Progenitor cell of endocrine pancreas (in vitro differentiated cells): ENCODE results near the gene TRMT44. TPM values are rescaled to one million over a fixed set of nuclear protein-coding genes. Genes with fewer than 3 reads are reported as not detected.

Experiments used
- DNase-seq: peaks from one replicate; pipeline ENCODE4 v3.0.0; 2021; ENCODE audit warnings: low spot score; ENCODE audit not compliant: unreplicated experiment
- H3K27ac Mint-ChIP-seq: 2 replicates; pipeline ENCODE4 v1.8.0; 2021; ENCODE audit warnings: mild to moderate bottlenecking, moderate library complexity, mixed read lengths
- H3K27me3 Mint-ChIP-seq: 2 replicates; pipeline ENCODE4 v1.8.0; 2021; ENCODE audit warnings: mixed read lengths
- H3K36me3 Mint-ChIP-seq: 2 replicates; pipeline ENCODE4 v1.8.0; 2022; ENCODE audit warnings: mixed read lengths; ENCODE audit not compliant: insufficient read depth
- H3K4me1 Mint-ChIP-seq: 2 replicates; pipeline ENCODE4 v1.8.0; 2021; ENCODE audit warnings: low read depth, mixed read lengths
- H3K4me3 Mint-ChIP-seq: 2 replicates; pipeline ENCODE4 v1.8.0; 2021; ENCODE audit warnings: low read depth, mild to moderate bottlenecking, moderate library complexity, mixed read lengths
- H3K9me3 Mint-ChIP-seq: 2 replicates; pipeline ENCODE4 v1.8.0; 2021; ENCODE audit warnings: low read depth, mixed read lengths
- CTCF ChIP-seq: fragments of 200-600 bp; sonication (generic); IDR thresholded peaks from one replicate; pipeline ENCODE4 v1.5.0; 2021; ENCODE audit warnings: antibody characterized with exemption, mild to moderate bottlenecking; ENCODE audit not compliant: unreplicated experiment
- total RNA-seq: library from RNA; stranded (reverse); gene quantifications from 2 replicates; pipeline ENCODE4 v1.2.1, GENCODE V29; 2021

Gene TRMT44
- total RNA-seq, 1 donor from 2014 or later = 31.0 TPM

- Mint-ChIP-seq H3K27me3 (no peaks in the 10 kb centered on the region), H3K4me1 (peaks cover 17% of the 10 kb centered on the region), H3K9me3 (no peaks in the 10 kb centered on the region), H3K27ac (peak overlapping the region; percentile 95), H3K4me3 (peak overlapping the region; percentile 90), H3K36me3 (no peaks in the 10 kb centered on the region)
- TF ChIP-seq CTCF = peak; percentile 60
- peak; percentile 95 for DNase-seq
These were observed 12.1 kb upstream of the TRMT44 start for GRCh38 chr4:8428288-8429097.

GRCh38 chr4:8431553-8431952 is 9.0 kb upstream of the TRMT44 start:
- Mint-ChIP-seq H3K4me1 (peaks cover 17% of the 10 kb centered on the region), H3K36me3 (no peaks in the 10 kb centered on the region), H3K27ac (no peak overlapping the region), H3K9me3 (no peaks in the 10 kb centered on the region), H3K4me3 (no peak overlapping the region), H3K27me3 (no peaks in the 10 kb centered on the region)
- no peak for DNase-seq
- TF ChIP-seq CTCF = no peak

- Mint-ChIP-seq H3K4me3 (no peak overlapping the region), H3K9me3 (no peaks in the 10 kb centered on the region), H3K27ac (no peak overlapping the region), H3K27me3 (no peaks in the 10 kb centered on the region), H3K4me1 (peaks cover 21% of the 10 kb centered on the region), H3K36me3 (no peaks in the 10 kb centered on the region)
- no peak for DNase-seq
- no peak for TF ChIP-seq CTCF
These were observed 7.4 kb upstream of the TRMT44 start for GRCh38 chr4:8433136-8433535.

GRCh38 chr4:8434251-8435073 is 6.1 kb upstream of the TRMT44 start:
- Mint-ChIP-seq H3K9me3 (peaks cover 3% of the 10 kb centered on the region), H3K36me3 (peaks cover 2% of the 10 kb centered on the region), H3K27me3 (no peaks in the 10 kb centered on the region), H3K4me3 (no peak overlapping the region), H3K4me1 (peaks cover 16% of the 10 kb centered on the region), H3K27ac (no peak overlapping the region)
- TF ChIP-seq CTCF = no peak
- DNase-seq = no peak

- Mint-ChIP-seq H3K4me1 (peaks cover 20% of the 10 kb centered on the region), H3K4me3 (no peak overlapping the region), H3K36me3 (peaks cover 7% of the 10 kb centered on the region), H3K9me3 (peaks cover 11% of the 10 kb centered on the region), H3K27ac (no peak overlapping the region), H3K27me3 (no peaks in the 10 kb centered on the region)
- DNase-seq = no peak
- TF ChIP-seq CTCF = no peak
These were observed 4.9 kb upstream of the TRMT44 start for GRCh38 chr4:8435656-8436121.
